IPS-11a (cell line): ENCODE results near the gene PEX16.

ENCODE experiments used
- H3K4me3 ChIP-seq: one replicate; pipeline ENCODE4 v1.5.1; 2013; ENCODE audit warnings: low read depth, low read length, control low read depth

Gene PEX16

DNA sequence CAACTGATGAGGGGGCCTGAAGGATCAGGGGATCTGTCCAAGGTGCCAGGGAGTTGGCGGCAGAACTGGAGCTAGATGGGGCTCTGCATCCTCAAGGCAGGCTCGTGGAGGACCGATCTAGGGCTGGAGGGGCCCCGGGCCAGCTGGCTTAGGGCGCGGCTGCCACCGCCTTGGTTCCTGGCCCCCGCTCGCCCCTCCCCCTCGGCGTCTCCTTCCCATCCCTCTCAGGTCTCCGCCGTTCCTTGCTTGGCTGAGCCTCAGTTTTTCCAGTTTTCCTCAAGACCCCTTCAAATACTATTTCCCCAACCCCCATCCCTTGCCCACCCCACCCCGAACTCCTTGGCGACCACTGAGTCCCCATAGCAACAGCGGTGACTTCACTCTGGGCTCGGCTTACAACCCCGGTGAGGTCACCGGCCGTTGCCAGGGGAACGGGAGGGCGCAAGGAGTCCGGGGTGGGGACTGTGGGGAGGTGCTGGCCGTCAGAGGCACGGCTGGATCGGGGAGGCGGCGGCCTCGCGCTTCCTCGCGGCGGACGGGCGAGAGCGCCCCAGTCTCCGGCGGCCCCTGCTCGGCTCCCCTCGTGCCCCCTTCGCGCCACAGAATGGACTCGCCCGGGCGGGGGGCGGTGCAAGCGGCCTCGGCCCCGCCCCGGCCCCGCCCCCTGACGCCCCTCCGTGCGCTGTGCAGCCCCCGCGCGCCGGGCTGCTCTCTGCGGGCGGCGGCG lies 18.1 kb downstream of the PEX16 start:
- peak overlapping the region; percentile 48 for H3K4me3 ChIP-seq

DNA sequence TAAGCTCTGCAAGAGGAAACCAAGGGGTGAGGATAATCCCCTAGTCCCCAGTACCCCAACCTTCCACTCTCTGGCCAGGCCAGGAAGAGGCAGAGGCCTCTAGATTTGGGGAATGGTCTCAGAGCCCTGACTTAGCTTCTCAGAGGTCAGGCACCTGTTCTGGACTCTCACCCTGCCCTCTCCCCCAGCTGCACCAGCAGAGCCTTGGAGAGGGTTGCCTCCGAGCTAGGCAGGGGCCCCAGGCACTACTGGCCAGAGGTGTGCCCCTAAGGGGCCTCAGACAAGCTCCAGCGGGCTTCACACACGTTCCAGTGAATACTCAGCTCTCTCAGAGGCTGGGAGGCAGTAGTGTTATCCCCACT lies 18.6 kb downstream of the PEX16 start:
- no peak overlapping the region for H3K4me3 ChIP-seq

DNA sequence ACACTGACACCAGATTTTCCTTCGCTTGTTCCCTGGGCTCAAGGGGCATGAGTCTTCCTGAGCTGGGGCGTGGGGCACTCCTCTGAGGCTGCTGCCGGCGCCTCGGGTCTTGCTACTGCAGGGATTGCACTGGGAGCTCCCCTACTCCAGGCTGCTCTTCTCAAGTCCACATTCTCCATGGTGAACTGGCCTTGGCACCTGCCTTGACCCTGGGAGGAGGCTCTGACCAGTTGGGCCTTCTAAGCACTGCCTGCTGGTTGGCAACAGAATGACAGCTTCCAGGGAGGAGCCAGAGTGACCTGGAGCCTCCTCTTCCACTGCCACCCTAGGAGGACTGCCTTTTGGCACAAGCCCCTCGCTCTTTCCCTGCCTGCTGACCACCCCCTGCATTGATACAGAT lies 20.1 kb downstream of the PEX16 start:
- H3K4me3 ChIP-seq, result no peak overlapping the region

- H3K4me3 ChIP-seq, result no peak overlapping the region
Observed at GRCh38 chr11:45896422-45896984, 21.2 kb downstream of the PEX16 start.

GRCh38 chr11:45895553-45896259 lies 22.0 kb downstream of the PEX16 start:
- H3K4me3 ChIP-seq, result no peak overlapping the region

DNA sequence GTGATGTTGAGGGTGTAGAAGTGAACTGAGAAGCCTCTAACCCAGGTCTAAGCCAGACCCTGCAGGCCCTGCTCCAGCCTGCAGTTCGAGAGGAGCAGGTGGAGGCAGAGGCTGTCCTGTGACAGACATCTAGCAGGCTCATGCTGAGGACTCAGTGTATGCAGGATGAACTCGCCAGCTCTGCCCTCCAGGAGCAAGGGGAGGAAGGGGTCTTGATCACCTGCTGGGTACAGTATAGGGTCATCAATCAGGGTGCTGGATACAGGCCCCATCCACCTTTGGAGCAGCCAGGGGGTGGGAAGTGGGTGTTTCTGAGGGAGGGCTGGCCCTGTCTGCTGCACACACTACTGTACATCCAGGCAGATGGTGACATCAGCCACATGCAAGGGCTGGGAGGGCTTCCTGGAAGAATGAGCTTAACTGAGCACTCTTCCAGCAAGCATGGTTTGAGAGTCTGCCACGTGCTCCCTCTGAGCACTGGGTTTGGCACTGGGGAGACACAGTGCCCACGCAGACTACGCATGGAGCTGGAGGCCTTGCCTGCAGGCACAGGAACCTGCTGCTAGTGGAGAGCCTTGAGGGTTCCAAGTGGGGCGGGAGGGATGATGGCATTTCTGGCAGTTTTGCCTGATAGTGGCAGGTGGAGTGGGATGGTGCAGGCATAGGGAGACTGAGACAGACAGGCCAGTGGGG lies 23.0 kb downstream of the PEX16 start:
- H3K4me3 ChIP-seq, result no peak overlapping the region

GRCh38 chr11:45892856-45893255 lies 24.8 kb downstream of the PEX16 start:
- H3K4me3 ChIP-seq, result no peak overlapping the region

DNA sequence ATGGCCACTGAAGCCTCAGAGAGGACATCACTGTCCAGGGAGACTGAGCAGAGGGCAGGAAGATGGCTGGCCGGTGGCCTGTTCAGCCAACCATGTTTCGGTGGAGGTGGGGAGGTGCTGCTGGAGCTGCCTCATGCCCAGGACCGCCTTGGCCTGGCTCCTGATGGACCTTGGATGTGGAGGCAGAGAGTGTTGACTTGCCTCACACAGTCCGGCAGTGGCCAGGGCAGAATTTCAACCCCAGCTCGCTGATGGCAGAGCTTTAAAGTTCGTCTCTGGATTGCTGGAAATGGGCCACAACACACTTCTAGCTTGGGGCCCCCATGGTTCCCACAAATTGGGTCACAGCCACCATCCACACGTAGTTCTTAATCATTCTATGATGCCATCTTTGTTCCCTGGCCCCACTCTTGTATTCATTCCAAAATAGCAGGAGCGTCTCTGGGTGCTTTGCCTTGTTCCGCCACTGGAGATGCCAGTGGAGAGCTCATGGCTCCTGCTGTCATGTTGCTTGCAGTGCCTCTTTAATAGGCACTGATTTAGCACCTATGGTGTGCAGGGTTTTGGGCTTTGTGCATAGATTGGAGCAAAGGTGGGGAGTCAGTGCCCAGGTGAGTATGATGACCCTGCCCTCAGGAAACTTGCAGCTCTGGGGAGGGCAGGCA lies 26.7 kb downstream of the PEX16 start:
- no peak overlapping the region for H3K4me3 ChIP-seq

DNA sequence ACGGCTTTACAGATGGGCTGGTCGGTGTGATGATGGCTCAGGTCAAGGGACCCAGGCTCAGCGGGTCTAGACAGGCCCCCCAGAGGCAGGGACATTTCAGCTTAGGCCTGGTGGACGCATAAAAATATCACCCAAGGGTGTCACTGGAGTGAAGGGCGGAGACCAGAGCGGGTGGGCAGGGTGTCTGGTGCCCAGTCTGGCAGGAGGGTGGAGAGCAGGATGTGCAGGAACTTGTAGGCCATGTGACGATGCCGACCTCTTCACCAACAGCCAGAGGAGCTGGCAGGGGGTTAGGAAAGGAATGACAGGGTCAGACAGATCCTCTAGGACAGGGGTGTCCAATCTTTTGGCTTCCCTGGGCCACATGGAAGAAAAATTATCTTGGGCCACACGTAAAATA lies 27.7 kb downstream of the PEX16 start:
- no peak overlapping the region for H3K4me3 ChIP-seq

GRCh38 chr11:45889555-45889954 lies 28.1 kb downstream of the PEX16 start:
- H3K4me3 ChIP-seq, result no peak overlapping the region

GRCh38 chr11:45887587-45887986 lies 30.1 kb downstream of the PEX16 start:
- no peak overlapping the region for H3K4me3 ChIP-seq

DNA sequence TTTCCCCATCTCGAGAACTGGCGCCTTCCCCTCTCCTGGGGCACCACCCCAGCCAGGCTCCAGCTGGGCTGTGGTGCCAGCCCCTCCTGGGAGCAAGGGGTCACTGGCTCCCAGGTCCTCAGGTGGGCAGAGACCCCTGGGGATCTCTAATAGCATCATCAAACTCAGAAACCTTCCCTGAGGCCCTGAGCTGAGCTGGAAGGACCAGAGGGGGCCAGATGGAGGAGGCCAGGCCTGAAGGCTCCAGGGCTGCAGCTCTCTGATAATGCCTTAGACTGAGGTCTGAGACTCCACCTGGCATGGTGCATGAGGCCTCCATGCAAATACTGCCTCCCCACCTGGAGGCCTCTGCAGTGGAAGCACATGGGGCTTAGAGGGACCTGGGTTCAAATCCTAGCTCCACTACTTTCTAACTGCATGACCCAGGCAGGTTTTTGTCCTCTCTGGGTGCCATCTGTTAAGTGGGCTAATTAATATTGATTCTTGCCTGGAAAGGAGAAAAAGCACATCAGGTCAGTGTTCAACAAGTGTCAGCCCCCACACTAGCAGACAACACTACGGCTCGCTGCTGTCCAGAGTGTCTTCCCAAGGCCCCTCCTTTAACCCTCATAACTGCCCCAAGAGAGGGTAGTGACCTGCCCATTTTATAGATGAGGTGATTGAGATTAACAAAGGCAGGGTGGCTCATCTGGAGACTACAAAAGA lies 30.7 kb downstream of the PEX16 start:
- no peak overlapping the region for H3K4me3 ChIP-seq

- H3K4me3 ChIP-seq, result peak overlapping the region; percentile 67
Observed at GRCh38 chr11:45885921-45886721, 31.6 kb downstream of the PEX16 start.

DNA sequence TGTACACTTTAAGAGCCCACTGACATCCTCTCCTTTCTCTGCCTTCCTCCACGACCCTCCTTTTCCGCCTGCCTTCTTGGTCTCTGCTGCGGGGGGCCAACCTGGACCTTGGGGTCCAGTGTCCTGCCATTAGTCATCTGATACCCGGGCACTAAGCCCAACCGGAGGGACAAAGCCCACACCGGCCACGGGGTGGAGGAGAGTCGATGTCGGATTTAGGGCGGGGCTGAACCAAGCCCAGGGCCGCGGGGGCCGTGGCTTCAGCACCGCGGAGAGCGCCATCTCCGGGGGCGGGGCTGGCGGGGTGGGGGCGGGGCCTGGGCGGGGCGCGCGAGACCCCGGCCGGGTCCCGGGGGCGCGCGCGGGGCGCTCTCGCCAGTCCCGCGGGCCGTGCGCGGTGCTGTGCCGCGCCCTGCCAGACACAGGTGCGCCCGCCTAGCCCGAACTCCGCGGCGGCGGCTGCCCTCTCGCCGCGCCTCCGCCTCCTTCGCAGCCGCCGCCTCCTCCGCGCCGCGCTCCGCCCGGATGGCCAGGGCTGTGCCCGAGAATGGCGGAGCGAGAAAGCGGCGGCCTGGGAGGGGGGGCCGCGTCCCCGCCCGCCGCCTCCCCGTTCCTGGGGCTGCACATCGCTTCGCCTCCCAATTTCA lies 32.3 kb downstream of the PEX16 start, which contains the start of gene MAPK8IP1:
MAPK8IP1 (plus strand) TSS at position 378 of the 647 bp plus-strand sequence; CDS start at position 548, 170 bp downstream.
- peak within 1 kb of the TSS; percentile 67 for H3K4me3 ChIP-seq

GRCh38 chr11:45884596-45885185 lies 33.0 kb downstream of the PEX16 start:
- no peak overlapping the region for H3K4me3 ChIP-seq

DNA sequence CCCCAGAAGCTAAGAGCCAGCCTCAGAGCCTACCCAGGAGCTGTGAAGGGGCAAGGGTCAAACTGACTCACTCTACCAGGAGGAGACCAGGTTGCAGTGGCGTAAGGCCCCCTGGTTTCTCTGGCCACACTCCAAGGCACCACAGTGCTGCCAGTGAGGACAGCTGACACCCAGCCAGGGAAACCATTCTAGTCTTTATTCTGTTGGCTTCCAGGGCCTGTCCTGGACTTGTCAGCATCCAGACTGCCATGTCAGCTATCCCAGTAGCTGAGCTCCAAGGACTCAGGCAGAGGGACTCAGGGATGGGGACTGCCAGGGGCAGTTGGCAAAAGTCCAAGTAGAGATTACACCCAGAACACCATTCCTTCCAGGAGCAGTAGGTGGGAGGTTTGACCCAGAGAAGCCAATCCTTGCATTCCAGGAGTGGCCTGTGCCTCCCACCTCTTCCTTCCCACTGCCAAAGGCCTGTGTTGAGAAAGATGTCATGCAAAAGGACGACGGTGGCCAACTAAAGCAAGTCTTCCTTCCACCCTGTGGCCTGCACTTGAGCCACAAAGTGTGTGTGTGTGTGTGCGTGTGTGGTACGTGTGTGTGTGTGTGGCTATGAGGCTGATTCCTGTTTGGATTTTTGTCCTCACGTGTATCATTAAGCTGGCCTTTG lies 35.8 kb downstream of the PEX16 start:
- H3K4me3 ChIP-seq, result no peak overlapping the region

- H3K4me3 ChIP-seq, result no peak overlapping the region
Observed at GRCh38 chr11:45880772-45881570, 36.7 kb downstream of the PEX16 start.
